GM23338 (cell line): ENCODE measurements around the gene ARL15.

ENCODE experiments used
- CREB1 ChIP-seq: fragments of 250-450 bp; sonication (Bioruptor Pico); IDR thresholded peaks from 2 replicates; pipeline ENCODE4 v1.5.0; 2020; ENCODE audit warnings: low read depth, mild to moderate bottlenecking, moderate library complexity
- EZH2 ChIP-seq: fragments of 200-600 bp; sonication (generic); IDR thresholded peaks from one replicate; pipeline ENCODE4 v1.8.0; 2017; ENCODE audit warnings: antibody characterized with exemption, mild to moderate bottlenecking, low read depth; ENCODE audit not compliant: unreplicated experiment
- EZH2phosphoT487 ChIP-seq: fragments of 200-600 bp; sonication (generic); IDR thresholded peaks from one replicate; pipeline ENCODE4 v1.8.1; 2018; ENCODE audit warnings: antibody characterized with exemption; ENCODE audit not compliant: unreplicated experiment
- JUNB ChIP-seq: IDR thresholded peaks from one replicate; pipeline ENCODE4 v1.6.1; 2016; ENCODE audit warnings: antibody characterized with exemption; ENCODE audit not compliant: unreplicated experiment
- NANOG ChIP-seq: IDR thresholded peaks from 2 replicates; pipeline ENCODE4 v1.6.1; 2016; ENCODE audit warnings: antibody characterized with exemption, borderline replicate concordance
- POLR2AphosphoS5 ChIP-seq: IDR thresholded peaks from 2 replicates; pipeline ENCODE4 v1.6.1; 2016; ENCODE audit warnings: antibody characterized with exemption, low read depth
- STAT1 ChIP-seq: IDR thresholded peaks from one replicate; pipeline ENCODE4 v1.6.1; 2016; ENCODE audit warnings: antibody characterized with exemption; ENCODE audit not compliant: unreplicated experiment
- ZNF462 ChIP-seq: fragments of 250-450 bp; sonication (Bioruptor Pico); IDR thresholded peaks from 2 replicates; pipeline ENCODE4 v1.5.0; 2020; ENCODE audit warnings: mild to moderate bottlenecking, moderate library complexity
- TF ChIP-seq, protein P1 (sequence below), 2 experiments: fragments of 200-600 bp in 1 of 2; sonication (generic) in 1 of 2; conservative IDR thresholded peaks; 2 replicates each; pipeline versions ENCODE4 v1.5.1 to v1.6.1; 2016 to 2017; ENCODE audit warnings: antibody characterized with exemption in 2 of 2, low read depth in 2 of 2, mild to moderate bottlenecking in 2 of 2, moderate library complexity in 1 of 2
- TF ChIP-seq, protein P2 (sequence below): IDR thresholded peaks from one replicate; pipeline ENCODE4 v1.6.1; 2018; ENCODE audit warnings: antibody characterized with exemption; ENCODE audit not compliant: unreplicated experiment

DNA sequence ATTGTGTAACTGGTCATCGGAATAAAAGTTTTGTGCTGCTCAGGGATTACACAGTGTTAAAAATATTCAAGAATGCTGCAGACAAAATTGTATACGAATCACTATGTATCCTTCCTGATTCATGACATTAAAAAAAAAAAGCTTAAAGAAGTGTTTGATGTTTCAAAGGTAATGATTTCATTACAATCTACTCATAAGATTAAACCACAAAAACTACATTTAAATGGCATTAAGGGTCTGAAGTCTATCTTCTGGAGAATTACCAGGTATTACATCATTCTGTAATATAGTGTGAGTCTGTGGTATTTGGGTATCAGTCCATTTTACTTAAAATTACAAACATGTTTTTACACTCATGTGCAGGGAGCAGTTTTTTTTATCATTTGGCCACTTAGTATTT lies 425.5 kb downstream of the ARL15 start:
- TF ChIP-seq, protein P1, sequence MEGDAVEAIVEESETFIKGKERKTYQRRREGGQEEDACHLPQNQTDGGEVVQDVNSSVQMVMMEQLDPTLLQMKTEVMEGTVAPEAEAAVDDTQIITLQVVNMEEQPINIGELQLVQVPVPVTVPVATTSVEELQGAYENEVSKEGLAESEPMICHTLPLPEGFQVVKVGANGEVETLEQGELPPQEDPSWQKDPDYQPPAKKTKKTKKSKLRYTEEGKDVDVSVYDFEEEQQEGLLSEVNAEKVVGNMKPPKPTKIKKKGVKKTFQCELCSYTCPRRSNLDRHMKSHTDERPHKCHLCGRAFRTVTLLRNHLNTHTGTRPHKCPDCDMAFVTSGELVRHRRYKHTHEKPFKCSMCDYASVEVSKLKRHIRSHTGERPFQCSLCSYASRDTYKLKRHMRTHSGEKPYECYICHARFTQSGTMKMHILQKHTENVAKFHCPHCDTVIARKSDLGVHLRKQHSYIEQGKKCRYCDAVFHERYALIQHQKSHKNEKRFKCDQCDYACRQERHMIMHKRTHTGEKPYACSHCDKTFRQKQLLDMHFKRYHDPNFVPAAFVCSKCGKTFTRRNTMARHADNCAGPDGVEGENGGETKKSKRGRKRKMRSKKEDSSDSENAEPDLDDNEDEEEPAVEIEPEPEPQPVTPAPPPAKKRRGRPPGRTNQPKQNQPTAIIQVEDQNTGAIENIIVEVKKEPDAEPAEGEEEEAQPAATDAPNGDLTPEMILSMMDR (conservative IDR thresholded peaks at IDR 0.05; ENCODE audit: low read depth in 2 of 2): no peak
- TF ChIP-seq EZH2 (no peak), CREB1 (CRISPR knock-in tag) (no peak), EZH2phosphoT487 (no peak), POLR2AphosphoS5 (no peak), NANOG (no peak), ZNF462 (CRISPR knock-in tag) (no peak), JUNB (no peak), STAT1 (no peak)
- TF ChIP-seq, protein P2, sequence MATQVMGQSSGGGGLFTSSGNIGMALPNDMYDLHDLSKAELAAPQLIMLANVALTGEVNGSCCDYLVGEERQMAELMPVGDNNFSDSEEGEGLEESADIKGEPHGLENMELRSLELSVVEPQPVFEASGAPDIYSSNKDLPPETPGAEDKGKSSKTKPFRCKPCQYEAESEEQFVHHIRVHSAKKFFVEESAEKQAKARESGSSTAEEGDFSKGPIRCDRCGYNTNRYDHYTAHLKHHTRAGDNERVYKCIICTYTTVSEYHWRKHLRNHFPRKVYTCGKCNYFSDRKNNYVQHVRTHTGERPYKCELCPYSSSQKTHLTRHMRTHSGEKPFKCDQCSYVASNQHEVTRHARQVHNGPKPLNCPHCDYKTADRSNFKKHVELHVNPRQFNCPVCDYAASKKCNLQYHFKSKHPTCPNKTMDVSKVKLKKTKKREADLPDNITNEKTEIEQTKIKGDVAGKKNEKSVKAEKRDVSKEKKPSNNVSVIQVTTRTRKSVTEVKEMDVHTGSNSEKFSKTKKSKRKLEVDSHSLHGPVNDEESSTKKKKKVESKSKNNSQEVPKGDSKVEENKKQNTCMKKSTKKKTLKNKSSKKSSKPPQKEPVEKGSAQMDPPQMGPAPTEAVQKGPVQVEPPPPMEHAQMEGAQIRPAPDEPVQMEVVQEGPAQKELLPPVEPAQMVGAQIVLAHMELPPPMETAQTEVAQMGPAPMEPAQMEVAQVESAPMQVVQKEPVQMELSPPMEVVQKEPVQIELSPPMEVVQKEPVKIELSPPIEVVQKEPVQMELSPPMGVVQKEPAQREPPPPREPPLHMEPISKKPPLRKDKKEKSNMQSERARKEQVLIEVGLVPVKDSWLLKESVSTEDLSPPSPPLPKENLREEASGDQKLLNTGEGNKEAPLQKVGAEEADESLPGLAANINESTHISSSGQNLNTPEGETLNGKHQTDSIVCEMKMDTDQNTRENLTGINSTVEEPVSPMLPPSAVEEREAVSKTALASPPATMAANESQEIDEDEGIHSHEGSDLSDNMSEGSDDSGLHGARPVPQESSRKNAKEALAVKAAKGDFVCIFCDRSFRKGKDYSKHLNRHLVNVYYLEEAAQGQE: no peak
